Liver (tissue), 3 donors: ENCODE results near the gene LRRC23.

ENCODE experiments used
- GABPA ChIP-seq, 2 donors: IDR thresholded peaks in 1 of 2; conservative IDR thresholded peaks in 1 of 2; 2 replicates each; pipeline ENCODE4 v1.6.1; 2016; ENCODE audit warnings: antibody characterized with exemption in 2 of 2, mild to moderate bottlenecking in 1 of 2, moderate library complexity in 1 of 2
- HNF4A ChIP-seq, 2 donors: conservative IDR thresholded peaks; 2 replicates each; pipeline ENCODE4 v1.6.1; 2016; ENCODE audit warnings: antibody characterized with exemption in 2 of 2, mild to moderate bottlenecking in 2 of 2
- JUND ChIP-seq, 2 donors: IDR thresholded peaks; 2 replicates each; pipeline ENCODE4 v1.6.1; 2016; ENCODE audit warnings: antibody characterized with exemption in 2 of 2
- RAD21 ChIP-seq, 2 donors: IDR thresholded peaks; 2 replicates each; pipeline ENCODE4 v1.6.1; 2016; ENCODE audit warnings: antibody characterized with exemption in 2 of 2, mild to moderate bottlenecking in 2 of 2
- SP1 ChIP-seq: IDR thresholded peaks from 2 replicates; pipeline ENCODE4 v1.6.1; 2018; ENCODE audit warnings: antibody characterized with exemption, mild to moderate bottlenecking
- YY1 ChIP-seq: IDR thresholded peaks from 2 replicates; pipeline ENCODE4 v1.6.1; 2016; ENCODE audit warnings: antibody characterized with exemption, mild to moderate bottlenecking
- TF ChIP-seq, protein P1 (sequence below): IDR thresholded peaks from 2 replicates; pipeline ENCODE4 v1.6.1; 2016; ENCODE audit warnings: antibody characterized with exemption
- TF ChIP-seq, protein P2 (sequence below): fragments of 150-350 bp; IDR thresholded peaks from 2 replicates; pipeline ENCODE4 v1.5.1; 2017; ENCODE audit warnings: improper control_type of control experiment, low read depth, low read length; ENCODE audit not compliant: missing input control
- TF ChIP-seq, protein P3 (sequence below): IDR thresholded peaks from 2 replicates; pipeline ENCODE4 v1.6.1; 2016; ENCODE audit warnings: antibody characterized with exemption, mild to moderate bottlenecking
- TF ChIP-seq, protein P4 (sequence below): IDR thresholded peaks from 2 replicates; pipeline ENCODE4 v1.6.1; 2016; ENCODE audit warnings: antibody characterized with exemption
- donor health status: healthy.
- donor health status: healthy.

DNA sequence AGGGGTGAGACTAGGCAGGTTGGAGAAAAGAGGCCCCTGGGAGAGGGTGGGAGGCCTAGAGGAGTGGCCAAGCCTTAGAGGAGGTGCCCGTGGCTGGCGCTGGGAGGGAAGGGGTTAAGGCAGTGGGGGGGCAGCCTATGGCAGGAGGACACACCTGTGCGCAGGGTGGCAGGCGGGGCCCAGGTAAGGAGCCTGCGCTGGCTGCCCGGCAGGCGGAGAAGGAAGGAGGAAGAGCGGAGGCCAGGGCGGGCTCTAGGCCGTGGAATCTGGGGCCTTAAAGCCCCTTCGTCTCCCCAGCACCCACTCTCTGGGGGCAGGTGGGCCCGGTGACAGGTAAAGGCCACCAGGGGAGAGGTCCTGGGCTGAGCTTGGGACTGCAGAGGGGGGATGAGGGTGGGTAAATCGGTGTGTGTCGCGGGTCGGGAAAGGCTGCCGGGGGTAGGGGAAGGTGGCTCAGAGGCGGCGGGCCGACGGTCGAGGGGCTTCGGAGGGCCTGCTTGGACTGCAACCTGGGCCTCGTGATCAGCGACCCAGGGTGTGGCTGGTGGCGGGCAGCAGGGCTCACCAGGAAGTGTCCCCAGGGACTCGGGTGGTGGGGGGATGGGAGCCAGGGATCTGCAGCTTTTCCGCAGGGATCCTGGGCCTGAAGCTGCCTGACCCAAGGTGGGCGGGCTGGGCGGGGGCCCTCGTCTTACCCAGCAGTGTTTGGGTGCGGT, 58.6 kb downstream of the LRRC23 start:
- TF ChIP-seq, protein P1, sequence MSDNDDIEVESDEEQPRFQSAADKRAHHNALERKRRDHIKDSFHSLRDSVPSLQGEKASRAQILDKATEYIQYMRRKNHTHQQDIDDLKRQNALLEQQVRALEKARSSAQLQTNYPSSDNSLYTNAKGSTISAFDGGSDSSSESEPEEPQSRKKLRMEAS: no peak
- TF ChIP-seq, protein P2, sequence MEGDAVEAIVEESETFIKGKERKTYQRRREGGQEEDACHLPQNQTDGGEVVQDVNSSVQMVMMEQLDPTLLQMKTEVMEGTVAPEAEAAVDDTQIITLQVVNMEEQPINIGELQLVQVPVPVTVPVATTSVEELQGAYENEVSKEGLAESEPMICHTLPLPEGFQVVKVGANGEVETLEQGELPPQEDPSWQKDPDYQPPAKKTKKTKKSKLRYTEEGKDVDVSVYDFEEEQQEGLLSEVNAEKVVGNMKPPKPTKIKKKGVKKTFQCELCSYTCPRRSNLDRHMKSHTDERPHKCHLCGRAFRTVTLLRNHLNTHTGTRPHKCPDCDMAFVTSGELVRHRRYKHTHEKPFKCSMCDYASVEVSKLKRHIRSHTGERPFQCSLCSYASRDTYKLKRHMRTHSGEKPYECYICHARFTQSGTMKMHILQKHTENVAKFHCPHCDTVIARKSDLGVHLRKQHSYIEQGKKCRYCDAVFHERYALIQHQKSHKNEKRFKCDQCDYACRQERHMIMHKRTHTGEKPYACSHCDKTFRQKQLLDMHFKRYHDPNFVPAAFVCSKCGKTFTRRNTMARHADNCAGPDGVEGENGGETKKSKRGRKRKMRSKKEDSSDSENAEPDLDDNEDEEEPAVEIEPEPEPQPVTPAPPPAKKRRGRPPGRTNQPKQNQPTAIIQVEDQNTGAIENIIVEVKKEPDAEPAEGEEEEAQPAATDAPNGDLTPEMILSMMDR: no peak
- no peak for TF ChIP-seq RAD21 (IDR thresholded peaks at IDR 0.05)
- no peak for TF ChIP-seq JUND (IDR thresholded peaks at IDR 0.05)
- no peak for TF ChIP-seq YY1
- TF ChIP-seq GABPA (IDR thresholded peaks at IDR 0.05 in 1 of 2, conservative IDR thresholded peaks at IDR 0.05 in 1 of 2): no peak
- TF ChIP-seq, protein P3, sequence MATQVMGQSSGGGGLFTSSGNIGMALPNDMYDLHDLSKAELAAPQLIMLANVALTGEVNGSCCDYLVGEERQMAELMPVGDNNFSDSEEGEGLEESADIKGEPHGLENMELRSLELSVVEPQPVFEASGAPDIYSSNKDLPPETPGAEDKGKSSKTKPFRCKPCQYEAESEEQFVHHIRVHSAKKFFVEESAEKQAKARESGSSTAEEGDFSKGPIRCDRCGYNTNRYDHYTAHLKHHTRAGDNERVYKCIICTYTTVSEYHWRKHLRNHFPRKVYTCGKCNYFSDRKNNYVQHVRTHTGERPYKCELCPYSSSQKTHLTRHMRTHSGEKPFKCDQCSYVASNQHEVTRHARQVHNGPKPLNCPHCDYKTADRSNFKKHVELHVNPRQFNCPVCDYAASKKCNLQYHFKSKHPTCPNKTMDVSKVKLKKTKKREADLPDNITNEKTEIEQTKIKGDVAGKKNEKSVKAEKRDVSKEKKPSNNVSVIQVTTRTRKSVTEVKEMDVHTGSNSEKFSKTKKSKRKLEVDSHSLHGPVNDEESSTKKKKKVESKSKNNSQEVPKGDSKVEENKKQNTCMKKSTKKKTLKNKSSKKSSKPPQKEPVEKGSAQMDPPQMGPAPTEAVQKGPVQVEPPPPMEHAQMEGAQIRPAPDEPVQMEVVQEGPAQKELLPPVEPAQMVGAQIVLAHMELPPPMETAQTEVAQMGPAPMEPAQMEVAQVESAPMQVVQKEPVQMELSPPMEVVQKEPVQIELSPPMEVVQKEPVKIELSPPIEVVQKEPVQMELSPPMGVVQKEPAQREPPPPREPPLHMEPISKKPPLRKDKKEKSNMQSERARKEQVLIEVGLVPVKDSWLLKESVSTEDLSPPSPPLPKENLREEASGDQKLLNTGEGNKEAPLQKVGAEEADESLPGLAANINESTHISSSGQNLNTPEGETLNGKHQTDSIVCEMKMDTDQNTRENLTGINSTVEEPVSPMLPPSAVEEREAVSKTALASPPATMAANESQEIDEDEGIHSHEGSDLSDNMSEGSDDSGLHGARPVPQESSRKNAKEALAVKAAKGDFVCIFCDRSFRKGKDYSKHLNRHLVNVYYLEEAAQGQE: no peak
- TF ChIP-seq HNF4A (conservative IDR thresholded peaks at IDR 0.05): no peak
- TF ChIP-seq, protein P4, sequence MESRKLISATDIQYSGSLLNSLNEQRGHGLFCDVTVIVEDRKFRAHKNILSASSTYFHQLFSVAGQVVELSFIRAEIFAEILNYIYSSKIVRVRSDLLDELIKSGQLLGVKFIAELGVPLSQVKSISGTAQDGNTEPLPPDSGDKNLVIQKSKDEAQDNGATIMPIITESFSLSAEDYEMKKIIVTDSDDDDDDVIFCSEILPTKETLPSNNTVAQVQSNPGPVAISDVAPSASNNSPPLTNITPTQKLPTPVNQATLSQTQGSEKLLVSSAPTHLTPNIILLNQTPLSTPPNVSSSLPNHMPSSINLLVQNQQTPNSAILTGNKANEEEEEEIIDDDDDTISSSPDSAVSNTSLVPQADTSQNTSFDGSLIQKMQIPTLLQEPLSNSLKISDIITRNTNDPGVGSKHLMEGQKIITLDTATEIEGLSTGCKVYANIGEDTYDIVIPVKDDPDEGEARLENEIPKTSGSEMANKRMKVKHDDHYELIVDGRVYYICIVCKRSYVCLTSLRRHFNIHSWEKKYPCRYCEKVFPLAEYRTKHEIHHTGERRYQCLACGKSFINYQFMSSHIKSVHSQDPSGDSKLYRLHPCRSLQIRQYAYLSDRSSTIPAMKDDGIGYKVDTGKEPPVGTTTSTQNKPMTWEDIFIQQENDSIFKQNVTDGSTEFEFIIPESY: no peak
- TF ChIP-seq SP1: no peak
